ENCODE results near the gene TMEM117. TPM values are rescaled to one million over a fixed set of nuclear protein-coding genes. Genes with fewer than 3 reads are reported as not detected.
"Not testable (repeated sequence)": the region's sequence is repeated elsewhere in the genome, so short reads cannot be mapped to it uniquely, and the experiment has no call there.

TMEM117 gene
- total RNA-seq, 1 donor from 2014 or later, result 0.80 TPM

GRCh38 chr12:43836475-43836989, 651 bp downstream of the TMEM117 start:
- Mint-ChIP-seq H3K27me3 (ENCODE audit: unreplicated experiment) (peaks cover 3% of the 10 kb centered on the region), H3K9me3 (ENCODE audit: unreplicated experiment) (no peaks in the 10 kb centered on the region), H3K27ac (ENCODE audit: unreplicated experiment) (no peak overlapping the region), H3K4me3 (ENCODE audit: unreplicated experiment) (peak overlapping the region; percentile 61), H3K36me3 (ENCODE audit: low read depth, unreplicated experiment) (peaks cover 6% of the 10 kb centered on the region), H3K4me1 (ENCODE audit: unreplicated experiment) (peaks cover 18% of the 10 kb centered on the region)
- no peak for DNase-seq (ENCODE audit: low spot score)
- TF ChIP-seq CTCF (IDR thresholded peaks at IDR 0.05; ENCODE audit: unreplicated experiment), result no peak

GRCh38 chr12:43840338-43840737, 4.5 kb downstream of the TMEM117 start:
- Mint-ChIP-seq H3K4me1 (ENCODE audit: unreplicated experiment) (peaks cover 16% of the 10 kb centered on the region), H3K9me3 (ENCODE audit: unreplicated experiment) (no peaks in the 10 kb centered on the region), H3K27ac (ENCODE audit: unreplicated experiment) (no peak overlapping the region), H3K36me3 (ENCODE audit: low read depth, unreplicated experiment) (peaks cover under 1% of the 10 kb centered on the region), H3K4me3 (ENCODE audit: unreplicated experiment) (no peak overlapping the region), H3K27me3 (ENCODE audit: unreplicated experiment) (peaks cover under 1% of the 10 kb centered on the region)
- TF ChIP-seq CTCF (IDR thresholded peaks at IDR 0.05; ENCODE audit: unreplicated experiment), result no peak
- DNase-seq (ENCODE audit: low spot score), result no peak

- no peak for TF ChIP-seq CTCF (IDR thresholded peaks at IDR 0.05; ENCODE audit: unreplicated experiment)
- no peak overlapping the region for H3K27ac Mint-ChIP-seq (ENCODE audit: unreplicated experiment)
- no peak for DNase-seq (ENCODE audit: low spot score)
- peaks cover 15% of the 10 kb centered on the region for H3K4me1 Mint-ChIP-seq (ENCODE audit: unreplicated experiment)
- no peak overlapping the region for H3K4me3 Mint-ChIP-seq (ENCODE audit: unreplicated experiment)
- H3K9me3 Mint-ChIP-seq (ENCODE audit: unreplicated experiment), result no peaks in the 10 kb centered on the region
- no peaks in the 10 kb centered on the region for H3K36me3 Mint-ChIP-seq (ENCODE audit: low read depth, unreplicated experiment)
- no peaks in the 10 kb centered on the region for H3K27me3 Mint-ChIP-seq (ENCODE audit: unreplicated experiment)
Measured at GRCh38 chr12:43841253-43841652, 5.4 kb downstream of the TMEM117 start.

- Mint-ChIP-seq H3K27ac (ENCODE audit: unreplicated experiment) (no peak overlapping the region), H3K4me3 (ENCODE audit: unreplicated experiment) (no peak overlapping the region), H3K36me3 (ENCODE audit: low read depth, unreplicated experiment) (no peaks in the 10 kb centered on the region), H3K27me3 (ENCODE audit: unreplicated experiment) (no peaks in the 10 kb centered on the region), H3K4me1 (ENCODE audit: unreplicated experiment) (peaks cover 12% of the 10 kb centered on the region), H3K9me3 (ENCODE audit: unreplicated experiment) (no peaks in the 10 kb centered on the region)
- DNase-seq (ENCODE audit: low spot score), result no peak
- no peak for TF ChIP-seq CTCF (IDR thresholded peaks at IDR 0.05; ENCODE audit: unreplicated experiment)
Measured at GRCh38 chr12:43842259-43842658, 6.4 kb downstream of the TMEM117 start.

GRCh38 chr12:43847425-43848225, 11.7 kb downstream of the TMEM117 start:
- not testable (repeated sequence) for H3K9me3 Mint-ChIP-seq (ENCODE audit: unreplicated experiment); H3K4me1 Mint-ChIP-seq (ENCODE audit: unreplicated experiment); H3K4me3 Mint-ChIP-seq (ENCODE audit: unreplicated experiment); H3K27me3 Mint-ChIP-seq (ENCODE audit: unreplicated experiment); H3K27ac Mint-ChIP-seq (ENCODE audit: unreplicated experiment); DNase-seq (ENCODE audit: low spot score); H3K36me3 Mint-ChIP-seq (ENCODE audit: low read depth, unreplicated experiment)
